GM18861 (cell line): ENCODE results near the gene SLC6A19.
"Not testable (repeated sequence)": the region's sequence is repeated elsewhere in the genome, so short reads cannot be mapped to it uniquely, and the experiment has no call there.

ENCODE experiments used
- ATAC-seq: cut with Tn5 transposase; IDR thresholded peaks from one replicate; pipeline ENCODE4 v1.9.1; 2021; ENCODE audit not compliant: unreplicated experiment

SLC6A19 gene

DNA sequence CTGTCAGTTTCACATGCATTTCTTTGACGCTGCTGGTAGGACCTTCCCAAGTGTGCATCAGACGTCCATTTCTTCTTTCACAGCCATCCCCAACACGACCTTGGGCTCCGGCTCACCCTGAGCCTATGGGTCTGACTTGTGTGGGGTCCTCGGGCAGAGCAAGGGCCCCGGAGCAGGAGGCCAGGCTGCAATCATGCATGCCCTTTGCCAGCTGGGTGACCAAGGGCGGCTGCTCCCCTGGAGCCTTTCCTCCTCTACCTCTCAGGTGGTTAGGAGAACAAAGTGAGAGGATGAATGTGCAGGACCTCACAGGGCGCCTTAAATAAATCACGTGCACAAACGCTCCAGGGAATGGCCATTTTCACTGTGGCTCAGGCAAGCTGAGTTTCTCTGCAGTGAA is 60.2 kb downstream of the SLC6A19 start:
- ATAC-seq: no peak

DNA sequence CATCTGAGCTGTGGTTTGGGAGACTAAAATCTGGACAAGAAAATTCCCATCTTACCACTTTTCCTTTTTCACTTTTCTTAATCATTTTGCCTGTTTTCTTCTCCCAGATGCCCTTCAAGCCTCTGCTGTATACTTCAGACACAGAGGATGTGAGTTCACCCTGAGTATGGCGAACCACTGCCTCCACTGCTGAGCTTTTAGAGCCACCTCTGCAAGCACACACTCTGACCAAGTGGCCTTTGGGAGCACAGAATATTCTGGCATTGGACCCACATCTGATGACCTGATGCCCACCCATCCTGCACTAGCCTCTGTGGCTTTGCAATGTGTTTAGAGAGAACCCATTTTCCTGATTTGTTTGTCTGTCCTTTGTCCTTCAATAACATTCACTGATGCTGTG is 61.0 kb downstream of the SLC6A19 start:
- no peak for ATAC-seq

DNA sequence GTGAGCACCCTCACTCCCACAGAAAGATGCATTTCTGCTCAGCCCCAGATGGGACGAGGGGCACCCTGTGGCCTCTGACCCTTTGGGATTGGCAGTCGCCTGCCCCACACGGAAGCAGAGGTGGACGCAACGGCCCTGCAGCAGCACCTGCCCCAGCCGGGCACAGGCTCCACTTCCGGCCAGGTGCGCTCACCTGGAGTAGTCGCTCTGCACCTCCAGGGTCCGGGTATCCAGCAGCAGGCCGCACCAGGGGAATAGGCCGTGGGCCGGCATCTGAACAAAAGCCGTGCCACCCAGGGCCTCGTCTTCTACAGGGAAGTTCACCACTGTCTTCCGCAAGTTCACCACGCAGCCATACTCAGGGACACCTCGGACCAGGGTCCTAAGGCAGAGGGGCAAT is 62.8 kb downstream of the SLC6A19 start:
- ATAC-seq: no peak

DNA sequence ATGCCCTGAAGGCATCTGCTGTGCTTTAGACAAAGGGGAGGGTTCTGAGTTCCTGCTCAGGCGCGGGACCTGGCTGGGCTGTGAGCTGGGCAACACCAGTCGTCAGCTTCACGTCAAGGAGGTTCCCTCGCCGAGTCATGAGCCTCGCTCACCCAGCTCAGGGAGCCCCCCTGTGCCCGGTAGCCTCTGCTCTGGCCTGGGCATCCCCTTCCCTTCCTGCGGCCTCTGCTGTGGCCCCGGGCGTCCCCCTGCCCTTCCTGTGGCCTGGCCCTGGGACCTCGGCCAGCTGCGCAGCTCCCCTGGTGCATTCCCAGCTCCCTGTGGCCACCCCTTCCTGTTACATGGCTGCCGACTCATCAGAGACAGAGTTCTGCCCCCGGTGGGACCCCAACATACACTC is 63.6 kb downstream of the SLC6A19 start:
- no peak for ATAC-seq

DNA sequence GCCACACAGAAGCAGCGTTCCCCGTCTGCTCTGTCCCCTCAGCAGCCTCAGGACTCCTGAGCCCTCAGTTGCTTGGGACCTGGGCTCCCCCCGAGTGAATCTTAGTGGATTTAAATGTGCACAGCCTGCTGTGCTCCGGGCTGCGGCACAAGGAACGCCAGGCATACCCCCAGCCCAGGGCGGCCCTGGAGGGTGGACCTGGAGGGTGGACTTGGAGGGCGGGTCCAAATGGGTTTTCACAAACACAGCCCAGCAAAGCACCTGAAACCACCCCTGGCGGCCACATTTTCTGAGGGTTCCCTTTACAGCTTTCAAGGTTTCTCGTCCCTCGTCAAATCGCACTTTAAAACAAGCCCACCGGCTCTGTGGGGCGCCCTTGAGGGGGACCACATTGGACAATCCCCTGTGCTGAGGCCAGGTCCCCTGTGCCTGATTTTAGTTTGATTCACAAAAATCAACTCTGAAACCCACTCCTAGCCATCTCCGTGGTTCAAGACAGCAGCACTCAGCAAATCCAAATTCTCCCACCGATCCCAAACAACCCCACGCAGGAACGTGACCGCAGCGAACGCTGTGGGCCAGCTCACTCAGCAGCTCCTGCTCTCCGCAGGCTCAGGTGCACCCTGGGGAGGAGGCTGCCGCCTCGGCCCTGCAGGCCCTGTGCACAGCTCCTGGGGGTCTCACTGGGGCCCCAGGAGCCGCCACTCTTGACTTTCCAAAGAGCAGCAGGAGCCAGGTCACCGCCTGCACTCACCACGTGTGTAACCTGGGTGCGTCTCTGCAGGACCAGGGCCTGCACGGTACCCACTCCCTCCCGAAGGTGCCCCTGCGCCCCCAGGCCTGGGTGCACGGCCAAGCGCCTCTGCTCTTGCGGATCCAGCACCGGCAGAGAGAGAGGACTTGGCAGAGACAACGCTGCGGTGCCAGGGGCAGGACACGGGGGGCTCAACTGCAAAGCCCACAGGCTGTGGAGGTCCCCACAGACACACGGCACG is 64.4 kb downstream of the SLC6A19 start:
- ATAC-seq: no peak

DNA sequence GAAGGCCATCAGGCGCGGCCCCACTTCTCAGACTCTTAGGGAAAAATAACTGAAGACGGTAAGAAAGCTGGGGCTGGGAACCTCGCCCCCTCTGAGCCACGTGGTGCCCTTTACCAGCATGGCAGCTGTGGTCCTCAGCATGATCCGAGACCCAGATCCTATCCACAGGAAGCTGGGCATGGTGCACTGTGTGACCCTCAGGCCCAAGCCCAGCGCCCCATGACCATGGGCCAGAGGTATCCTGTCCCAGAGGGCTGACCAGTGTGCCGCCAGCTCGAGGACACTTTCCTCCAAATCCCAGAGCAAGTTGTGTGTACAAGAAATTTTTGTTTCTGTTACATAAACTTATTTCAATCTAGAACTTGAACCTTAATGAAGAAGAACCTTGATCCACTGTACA is 65.4 kb downstream of the SLC6A19 start:
- ATAC-seq: no peak

DNA sequence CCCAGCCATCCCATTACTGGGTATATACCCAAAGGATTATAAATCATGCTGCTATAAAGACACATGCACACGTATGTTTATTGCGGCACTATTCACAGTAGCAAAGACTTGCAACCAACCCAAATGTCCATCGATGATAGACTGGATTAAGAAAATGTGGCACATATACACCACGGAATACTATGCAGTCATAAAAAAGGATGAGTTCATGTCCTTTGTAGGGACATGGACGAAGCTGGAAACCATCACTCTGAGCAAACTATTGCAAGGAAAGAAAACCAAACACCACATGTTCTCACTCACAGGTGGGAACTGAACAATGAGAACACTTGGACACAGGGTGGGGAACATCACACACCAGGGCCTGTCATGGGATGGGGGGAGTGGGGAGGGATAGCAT is 66.1 kb downstream of the SLC6A19 start:
- ATAC-seq: not testable (repeated sequence)

DNA sequence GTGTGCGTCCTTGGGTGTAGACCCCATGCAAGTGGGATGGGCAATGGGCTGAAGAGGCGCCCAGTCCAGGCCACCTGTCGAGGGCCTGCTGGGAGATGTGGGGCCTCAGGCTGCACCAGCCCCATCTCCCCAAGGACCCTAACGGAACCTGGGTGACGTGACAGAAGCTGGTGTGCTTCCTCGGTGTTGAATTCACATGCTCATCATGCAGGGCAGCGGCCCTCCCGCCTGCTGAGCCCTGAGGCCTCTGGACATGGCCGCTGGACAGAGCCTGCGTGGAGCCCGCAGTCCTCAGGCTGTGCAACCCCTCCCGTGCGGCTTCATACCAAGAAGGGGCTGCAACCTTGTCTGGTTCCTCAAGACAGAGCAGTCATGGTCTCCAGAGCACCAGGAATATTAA is 66.7 kb downstream of the SLC6A19 start:
- no peak for ATAC-seq

DNA sequence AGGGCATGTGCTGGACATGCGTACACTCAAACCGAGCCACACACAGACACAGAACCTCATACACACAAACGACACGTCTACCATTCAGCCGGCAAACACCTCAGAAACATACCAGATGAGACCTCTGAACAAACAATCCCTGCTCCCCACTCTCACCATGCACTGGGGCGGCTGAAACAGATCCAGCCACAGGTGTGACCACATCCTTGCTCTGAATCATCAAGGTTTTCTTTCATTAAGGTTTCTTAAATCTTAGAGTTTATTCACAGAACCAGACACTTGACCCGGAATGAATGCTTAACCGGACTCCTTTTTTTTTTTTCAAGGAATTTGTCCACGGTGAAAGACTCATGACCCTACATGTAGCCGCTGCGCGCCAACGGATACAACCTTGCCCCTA is 67.3 kb downstream of the SLC6A19 start:
- ATAC-seq: no peak

DNA sequence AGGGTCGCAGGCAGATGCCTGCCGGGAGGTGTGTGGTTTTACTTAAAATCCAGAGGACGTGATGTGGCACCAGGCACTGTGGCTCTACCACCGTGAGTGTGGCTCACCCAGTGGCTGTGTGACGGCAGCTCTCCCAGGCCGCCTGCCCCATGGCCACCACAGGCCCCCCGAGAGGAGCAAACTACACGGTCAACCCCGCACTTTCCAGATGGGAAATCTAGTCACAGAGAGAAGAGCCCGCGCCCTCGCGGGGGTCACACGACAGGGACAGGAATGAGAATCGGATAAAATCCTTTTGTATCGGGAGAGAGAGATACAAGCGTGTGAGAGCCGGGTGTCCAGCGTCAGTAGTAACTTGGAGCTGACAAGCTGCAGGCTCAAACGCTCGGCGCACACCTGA is 69.0 kb downstream of the SLC6A19 start:
- no peak for ATAC-seq

DNA sequence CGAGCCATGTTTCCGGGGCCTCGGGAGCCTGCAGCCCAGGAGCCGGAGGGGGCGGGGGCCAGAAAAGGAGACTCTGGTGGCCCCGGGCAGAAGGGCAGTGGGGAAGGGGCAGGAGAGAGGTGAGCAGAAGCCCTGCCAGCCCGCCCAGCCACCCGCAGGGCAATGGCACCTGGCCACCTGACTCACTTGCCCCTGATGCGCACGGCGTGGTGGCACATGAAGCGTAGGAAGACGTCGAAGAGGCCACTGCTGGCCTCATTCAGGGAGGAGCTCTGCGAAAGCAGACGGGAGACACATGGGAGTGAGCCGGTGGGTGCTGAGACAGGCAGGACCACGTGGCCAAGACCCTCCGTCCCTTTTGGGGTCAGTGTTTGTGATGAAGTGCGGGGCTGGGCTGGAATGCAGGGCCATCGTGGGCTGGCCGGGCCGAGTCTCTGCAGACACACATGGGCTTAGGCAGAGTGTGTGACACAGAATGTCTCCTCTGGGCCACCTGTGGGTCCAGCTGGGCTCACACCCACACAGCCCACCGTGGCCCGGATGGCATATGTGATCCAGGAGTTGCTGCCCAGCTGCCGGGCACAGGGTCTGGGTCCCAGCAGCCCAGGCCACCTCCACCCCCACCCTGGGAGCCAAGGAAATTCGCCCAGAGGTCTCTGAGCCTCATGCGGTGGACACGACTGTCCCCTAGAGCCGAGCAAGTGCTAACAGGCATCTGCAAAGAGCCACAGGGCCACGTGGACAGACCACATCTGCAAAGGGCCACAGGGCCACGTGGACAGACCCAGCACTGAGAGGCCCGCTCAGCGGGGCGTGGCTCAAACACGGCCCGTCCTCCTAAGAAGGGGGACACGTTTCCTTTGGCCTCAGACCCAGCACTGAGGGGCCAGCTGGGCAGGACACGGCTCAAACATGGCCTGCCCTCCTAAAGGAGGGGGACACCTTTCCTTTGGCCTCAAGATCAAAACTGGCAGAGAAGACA is 69.8 kb downstream of the SLC6A19 start:
- ATAC-seq: no peak

DNA sequence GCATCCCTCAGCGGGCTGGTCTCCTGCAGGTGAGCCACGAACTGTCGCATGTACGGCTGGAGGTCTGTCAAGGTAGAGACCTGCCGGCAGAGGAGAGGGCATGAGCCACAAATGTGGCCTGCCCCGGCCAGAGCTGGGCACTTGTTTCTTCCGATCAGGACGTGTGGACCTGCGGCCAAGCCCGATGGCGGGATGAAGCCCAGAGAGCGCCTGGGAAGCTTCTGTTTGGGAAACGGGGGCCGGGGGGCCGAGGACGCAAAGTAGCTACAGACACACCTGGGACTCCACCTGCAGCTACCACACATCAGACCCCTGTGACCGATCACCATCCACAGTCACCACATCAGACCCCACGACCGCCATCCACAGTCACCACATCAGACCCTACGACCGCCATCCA is 70.8 kb downstream of the SLC6A19 start:
- ATAC-seq: no peak

DNA sequence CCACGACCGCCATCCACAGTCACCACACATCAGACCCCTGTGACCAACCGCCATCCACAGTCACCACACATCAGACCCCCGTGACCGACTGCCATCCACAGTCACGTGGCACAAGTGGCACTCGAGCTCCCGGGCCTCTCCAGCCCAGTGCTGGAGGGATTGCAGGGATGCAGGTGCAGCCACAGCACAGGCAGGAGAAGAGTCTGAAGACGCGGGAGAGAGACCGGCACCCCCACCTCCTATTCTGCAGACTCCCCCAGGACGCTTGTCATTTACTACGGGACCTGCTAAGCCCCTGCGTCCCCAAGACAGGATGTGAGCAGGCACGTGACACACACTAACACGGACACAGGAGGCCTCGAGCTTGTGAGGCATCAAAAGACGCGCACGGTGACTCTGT is 72.3 kb downstream of the SLC6A19 start:
- no peak for ATAC-seq

DNA sequence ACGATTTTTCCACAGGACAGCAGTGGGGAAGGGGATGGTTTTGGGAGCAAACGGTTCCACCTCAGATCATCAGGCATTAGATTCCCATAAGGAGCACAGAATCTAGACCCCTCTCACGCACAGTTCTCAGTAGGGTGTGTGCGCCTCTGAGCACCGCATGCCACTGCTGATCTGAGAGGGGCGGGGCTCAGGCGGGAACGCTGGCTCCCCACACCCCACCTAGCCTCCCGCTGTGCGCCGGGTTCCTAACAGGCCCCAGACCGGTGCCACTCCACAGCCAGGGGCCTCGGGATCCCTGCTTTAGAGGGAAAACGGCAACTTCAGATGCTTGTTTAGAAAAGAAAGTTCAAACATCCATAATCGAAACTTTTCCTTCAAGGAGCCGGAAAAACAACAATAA is 73.1 kb downstream of the SLC6A19 start:
- no peak for ATAC-seq
